Fibroblast of skin of right quadriceps (primary cell): ENCODE results near the gene MNDA.
"Not testable (repeated sequence)": the region's sequence is repeated elsewhere in the genome, so short reads cannot be mapped to it uniquely, and the experiment has no call there.

Source experiments
- DNase-seq: peaks from one replicate; pipeline ENCODE4 v3.0.0-alpha.2; 2013

The MNDA gene

GRCh38 chr1:158839566-158839965, 8.4 kb downstream of the MNDA start:
- no peak for DNase-seq

- DNase-seq = no peak
Observed at GRCh38 chr1:158840236-158840635, 9.1 kb downstream of the MNDA start.

- DNase-seq = no peak
Observed at GRCh38 chr1:158864595-158864994, 33.4 kb downstream of the MNDA start.

- DNase-seq = not testable (repeated sequence)
Observed at GRCh38 chr1:158870438-158870837, 39.3 kb downstream of the MNDA start.

- no peak for DNase-seq
Observed at GRCh38 chr1:158873141-158873540, 42.0 kb downstream of the MNDA start.

- no peak for DNase-seq
Observed at GRCh38 chr1:158893654-158894053, 62.5 kb downstream of the MNDA start.

- DNase-seq = no peak
Observed at GRCh38 chr1:158898722-158899121, 67.6 kb downstream of the MNDA start.
